Measurements from ENCODE around the gene SLC43A2.

GRCh38 chr17:1623057-1623630 lies 5.5 kb downstream of the SLC43A2 start:
- TF ChIP-seq CSRNP3 (CRISPR knock-in tag; IDR thresholded peaks at IDR 0.05) (no peak), ZFP3 (CRISPR knock-in tag; IDR thresholded peaks at IDR 0.05) (no peak), ARNTL (CRISPR knock-in tag; IDR thresholded peaks at IDR 0.05; ENCODE audit: borderline replicate concordance, low read depth) (no peak), PATZ1 (CRISPR knock-in tag; IDR thresholded peaks at IDR 0.05; ENCODE audit: borderline replicate concordance) (no peak), ESRRG (CRISPR knock-in tag; IDR thresholded peaks at IDR 0.05) (no peak), ZNF8 (CRISPR knock-in tag; IDR thresholded peaks at IDR 0.05) (no peak), OSR1 (CRISPR knock-in tag; IDR thresholded peaks at IDR 0.05) (no peak), ZC3H10 (CRISPR knock-in tag; IDR thresholded peaks at IDR 0.05) (no peak), BACH2 (CRISPR knock-in tag; IDR thresholded peaks at IDR 0.05; ENCODE audit: borderline replicate concordance) (no peak), SNAI2 (CRISPR knock-in tag; IDR thresholded peaks at IDR 0.05) (no peak), ZNF565 (CRISPR knock-in tag; conservative IDR thresholded peaks at IDR 0.05; ENCODE audit: low read depth) (no peak), ZFP30 (CRISPR knock-in tag; IDR thresholded peaks at IDR 0.05) (no peak)

Measured in SK-N-SH treated with all-trans-retinoic acid at 6 μM for 48 hours (cell line).